Fibroblast of pulmonary artery (primary cell): ENCODE results near the gene NPTX1.

Experiments used
- DNase-seq: peaks from one replicate; pipeline ENCODE4 v3.0.0-alpha.2; 2010; ENCODE audit warnings: low read depth
- H3K4me3 ChIP-seq: replicated peaks from 2 replicates; pipeline ENCODE4 v1.5.1; 2011; ENCODE audit warnings: low read depth, mild to moderate bottlenecking, control low read depth, low read length, moderate library complexity
- TF ChIP-seq, protein P1 (sequence below): IDR thresholded peaks from 2 replicates; pipeline ENCODE4 v1.5.1; 2011; ENCODE audit warnings: mild to moderate bottlenecking, control low read depth, low read length, inconsistent platforms; ENCODE audit errors: missing control alignments

The NPTX1 gene

DNA sequence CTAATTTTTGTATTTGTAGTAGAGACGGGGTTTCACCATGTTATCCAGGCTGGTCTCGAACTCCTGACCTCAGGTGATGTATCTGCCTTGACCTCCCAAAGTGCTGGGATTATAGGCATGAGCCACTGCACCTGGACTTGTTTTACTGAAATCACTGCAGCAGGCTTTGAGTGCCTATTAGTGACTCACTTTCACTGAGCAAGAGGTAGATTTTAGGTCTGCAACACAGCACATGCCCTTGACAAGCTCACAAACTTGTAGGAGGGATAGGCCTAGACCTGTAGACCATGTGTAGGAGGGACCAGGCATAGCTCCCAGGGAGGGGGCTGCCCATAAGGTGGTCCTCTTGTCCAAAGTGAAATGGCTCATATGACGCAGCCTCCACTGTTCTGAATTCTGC, 41.2 kb upstream of the NPTX1 start:
- TF ChIP-seq, protein P1, sequence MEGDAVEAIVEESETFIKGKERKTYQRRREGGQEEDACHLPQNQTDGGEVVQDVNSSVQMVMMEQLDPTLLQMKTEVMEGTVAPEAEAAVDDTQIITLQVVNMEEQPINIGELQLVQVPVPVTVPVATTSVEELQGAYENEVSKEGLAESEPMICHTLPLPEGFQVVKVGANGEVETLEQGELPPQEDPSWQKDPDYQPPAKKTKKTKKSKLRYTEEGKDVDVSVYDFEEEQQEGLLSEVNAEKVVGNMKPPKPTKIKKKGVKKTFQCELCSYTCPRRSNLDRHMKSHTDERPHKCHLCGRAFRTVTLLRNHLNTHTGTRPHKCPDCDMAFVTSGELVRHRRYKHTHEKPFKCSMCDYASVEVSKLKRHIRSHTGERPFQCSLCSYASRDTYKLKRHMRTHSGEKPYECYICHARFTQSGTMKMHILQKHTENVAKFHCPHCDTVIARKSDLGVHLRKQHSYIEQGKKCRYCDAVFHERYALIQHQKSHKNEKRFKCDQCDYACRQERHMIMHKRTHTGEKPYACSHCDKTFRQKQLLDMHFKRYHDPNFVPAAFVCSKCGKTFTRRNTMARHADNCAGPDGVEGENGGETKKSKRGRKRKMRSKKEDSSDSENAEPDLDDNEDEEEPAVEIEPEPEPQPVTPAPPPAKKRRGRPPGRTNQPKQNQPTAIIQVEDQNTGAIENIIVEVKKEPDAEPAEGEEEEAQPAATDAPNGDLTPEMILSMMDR, result no peak
- H3K4me3 ChIP-seq, result no peak overlapping the region
- no peak for DNase-seq

DNA sequence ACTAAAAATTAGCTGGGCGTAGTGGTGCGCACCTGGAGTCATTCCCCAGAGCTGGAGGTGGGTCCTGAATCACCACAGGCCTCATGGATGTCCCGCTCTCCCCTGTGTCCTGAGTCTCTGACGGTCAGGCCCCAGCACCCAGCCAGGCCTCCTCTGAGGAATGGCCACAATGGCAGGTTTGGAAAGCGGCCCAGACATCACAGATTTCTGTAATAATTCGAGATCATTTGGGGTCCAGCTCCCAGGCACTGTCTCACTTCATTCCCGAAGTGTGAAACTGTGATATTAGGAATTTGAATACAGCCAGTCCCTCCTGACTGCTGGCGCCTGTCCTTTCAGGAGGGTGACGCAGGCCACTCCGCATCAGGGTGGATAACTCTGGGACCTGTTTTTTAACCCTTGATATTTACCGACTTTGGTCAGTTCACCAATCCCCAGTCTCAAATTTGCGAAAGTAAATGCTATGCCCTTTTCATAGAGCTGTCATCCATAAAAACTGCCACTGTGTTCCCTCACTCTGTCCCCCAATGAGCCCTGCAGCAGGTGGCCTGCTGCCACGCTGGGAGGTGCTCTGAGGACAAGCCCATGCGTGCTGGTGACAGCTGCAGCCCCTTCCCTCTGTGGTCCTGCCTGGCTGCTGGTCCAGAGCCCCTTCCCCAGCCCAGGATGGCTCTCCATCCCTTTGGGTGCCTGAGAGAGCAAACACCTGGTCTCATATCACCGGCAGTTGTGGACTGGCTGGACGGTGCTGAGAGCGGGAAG, 39.9 kb upstream of the NPTX1 start:
- TF ChIP-seq, protein P1, result no peak
- no peak for DNase-seq
- no peak overlapping the region for H3K4me3 ChIP-seq

DNA sequence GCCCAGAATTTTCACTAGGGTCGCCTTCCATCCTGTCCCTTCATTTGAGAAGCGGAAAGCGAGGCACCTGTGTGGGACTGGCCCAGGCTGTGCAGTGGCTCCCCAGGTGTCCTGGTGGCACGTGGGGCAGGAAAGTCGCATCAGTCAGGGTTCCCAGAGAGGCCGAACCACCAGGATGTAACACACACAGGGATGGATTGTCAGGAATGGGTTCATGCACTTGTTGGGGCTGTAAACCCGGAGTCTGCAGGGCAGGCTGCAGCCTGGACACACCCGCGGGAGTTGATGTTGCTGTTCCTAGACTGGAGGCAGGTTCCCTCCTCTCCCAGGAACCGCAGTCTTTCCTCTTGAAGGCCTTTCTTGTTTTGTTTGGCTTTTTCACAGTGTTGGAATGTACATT, 37.5 kb upstream of the NPTX1 start:
- no peak overlapping the region for H3K4me3 ChIP-seq
- TF ChIP-seq, protein P1, result no peak
- peak; percentile 54 for DNase-seq

DNA sequence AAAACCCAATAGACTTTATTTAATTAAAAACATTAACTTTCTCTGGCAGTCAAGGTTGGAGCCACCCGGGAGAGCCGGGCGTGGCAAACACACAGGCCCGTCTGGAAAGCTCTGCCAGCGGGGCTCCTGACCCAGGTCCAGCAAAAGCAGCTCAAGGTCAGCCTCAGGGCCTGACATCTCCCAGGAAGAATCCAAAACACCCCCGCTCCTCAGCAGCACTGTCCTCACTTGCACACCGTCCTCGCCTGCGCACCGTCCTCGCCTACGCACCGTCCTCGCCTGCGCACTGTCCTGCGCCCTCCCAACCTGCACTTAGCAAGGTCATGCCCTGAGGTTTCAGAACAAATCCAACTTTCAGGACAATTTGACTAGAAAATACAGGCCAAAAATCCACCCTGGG, 36.8 kb upstream of the NPTX1 start:
- TF ChIP-seq, protein P1, result no peak
- no peak overlapping the region for H3K4me3 ChIP-seq
- DNase-seq, result no peak

DNA sequence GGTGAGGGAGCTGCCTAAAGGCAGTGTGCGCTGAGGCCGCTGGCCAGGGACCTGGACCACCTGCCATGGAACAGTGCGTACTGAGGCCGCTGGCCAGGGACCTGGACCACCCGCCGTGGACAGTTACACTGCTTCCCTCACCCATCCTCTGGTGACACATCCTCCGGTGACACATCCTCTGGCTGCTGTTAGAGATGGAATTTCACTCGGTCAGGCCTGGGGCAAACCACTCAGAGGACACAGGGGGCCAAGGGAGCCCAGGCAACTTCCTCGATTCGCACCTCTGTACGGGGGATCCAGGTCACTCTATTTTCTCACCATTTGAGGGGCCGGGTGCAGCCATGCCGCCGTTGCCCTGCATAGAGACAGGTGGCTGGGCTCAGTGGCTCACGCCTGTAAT, 35.8 kb upstream of the NPTX1 start:
- TF ChIP-seq, protein P1, result no peak
- no peak overlapping the region for H3K4me3 ChIP-seq
- DNase-seq, result no peak

DNA sequence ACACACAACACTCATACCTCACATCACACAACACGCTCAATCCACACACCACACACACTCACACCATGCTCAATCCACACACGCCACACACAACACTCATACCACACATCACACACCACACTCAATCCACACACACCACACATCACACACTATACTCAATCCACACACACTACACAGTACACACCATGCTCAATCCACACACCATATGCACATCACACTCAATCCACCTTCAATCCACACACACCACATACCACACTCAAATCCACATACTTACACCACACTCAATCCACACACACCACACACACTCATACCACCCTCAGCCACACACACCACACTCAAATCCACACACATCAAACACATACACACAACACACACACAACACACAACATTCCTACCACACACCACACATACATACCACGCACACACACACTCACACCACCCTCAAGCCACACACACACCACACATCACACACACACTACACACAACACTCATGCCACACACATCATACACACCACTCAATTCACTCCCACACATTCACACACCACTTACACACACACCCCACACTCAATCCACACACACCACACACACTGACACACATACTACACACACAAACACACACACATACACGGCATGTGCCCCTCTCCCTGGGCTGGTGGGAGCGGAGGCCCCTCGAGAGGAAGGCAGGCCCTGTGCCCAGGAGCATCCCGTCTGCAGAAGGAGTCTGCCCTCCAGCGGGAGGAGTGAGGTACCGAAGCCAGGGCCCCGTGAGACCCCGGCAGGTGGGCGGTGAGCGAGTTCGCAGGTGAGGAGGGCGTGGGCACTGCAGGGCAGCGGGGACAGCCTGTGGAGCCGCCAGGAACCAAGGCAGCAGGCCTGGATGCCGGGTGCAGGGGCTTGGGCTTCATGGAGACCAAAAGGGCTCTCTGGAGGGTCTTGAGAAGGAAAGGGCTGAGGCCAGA, 35.1 kb upstream of the NPTX1 start:
- no peak for DNase-seq
- no peak overlapping the region for H3K4me3 ChIP-seq
- TF ChIP-seq, protein P1, result no peak
